ENCODE results near the gene SLC16A5. TPM values are rescaled to one million over a fixed set of nuclear protein-coding genes. Genes with fewer than 3 reads are reported as not detected.
A peak's percentile ranks its signal among the peaks of the same experiment; 100 is the strongest.
"Not testable (repeated sequence)": the region's sequence is repeated elsewhere in the genome, so short reads cannot be mapped to it uniquely, and the experiment has no call there.

Gene SLC16A5
- total RNA-seq, 1 donor from 2014 or later, result 3.0 TPM

DNA sequence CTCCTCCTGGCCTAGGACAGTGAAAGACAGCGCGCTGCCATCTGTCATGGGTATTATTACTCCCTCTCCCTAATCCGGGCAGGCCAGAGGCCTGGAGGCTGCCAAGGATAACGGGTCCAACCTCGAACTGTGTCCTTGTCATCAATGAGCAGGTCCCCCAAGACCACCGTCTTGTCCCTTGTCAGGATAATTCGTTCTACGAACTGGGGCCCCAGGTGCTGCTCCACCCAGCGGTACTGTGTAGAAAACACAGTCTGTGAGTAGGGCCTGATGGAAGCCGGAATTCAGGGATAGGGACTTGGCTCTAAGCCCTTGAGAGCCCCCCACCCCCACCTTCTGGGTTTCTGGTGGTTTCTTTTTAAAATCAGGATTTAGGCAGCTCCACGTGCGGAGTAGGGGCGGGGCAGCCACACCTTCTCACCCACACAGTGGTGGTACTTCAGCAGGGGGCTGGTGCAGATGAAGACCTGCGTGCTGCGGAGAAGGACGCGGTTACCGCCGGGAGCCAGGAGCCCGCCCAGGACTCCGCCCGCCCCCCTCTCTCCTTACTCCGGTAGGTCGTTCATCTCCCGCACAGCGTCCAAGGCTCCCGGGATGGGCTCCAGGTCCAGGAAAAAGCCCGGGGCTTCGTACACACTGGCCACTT lies 43.0 kb downstream of the SLC16A5 start:
- Mint-ChIP-seq H3K36me3 (ENCODE audit: low read depth) (peaks cover 3% of the 10 kb centered on the region), H3K4me3 (ENCODE audit: unreplicated experiment) (peak overlapping the region; percentile 85), H3K27me3 (ENCODE audit: low read depth) (no peaks in the 10 kb centered on the region), H3K27ac (ENCODE audit: unreplicated experiment) (peak overlapping the region; percentile 81), H3K9me3 (ENCODE audit: low read depth) (no peaks in the 10 kb centered on the region), H3K4me1 (ENCODE audit: low read depth) (peaks cover 10% of the 10 kb centered on the region)
- TF ChIP-seq, protein P1, sequence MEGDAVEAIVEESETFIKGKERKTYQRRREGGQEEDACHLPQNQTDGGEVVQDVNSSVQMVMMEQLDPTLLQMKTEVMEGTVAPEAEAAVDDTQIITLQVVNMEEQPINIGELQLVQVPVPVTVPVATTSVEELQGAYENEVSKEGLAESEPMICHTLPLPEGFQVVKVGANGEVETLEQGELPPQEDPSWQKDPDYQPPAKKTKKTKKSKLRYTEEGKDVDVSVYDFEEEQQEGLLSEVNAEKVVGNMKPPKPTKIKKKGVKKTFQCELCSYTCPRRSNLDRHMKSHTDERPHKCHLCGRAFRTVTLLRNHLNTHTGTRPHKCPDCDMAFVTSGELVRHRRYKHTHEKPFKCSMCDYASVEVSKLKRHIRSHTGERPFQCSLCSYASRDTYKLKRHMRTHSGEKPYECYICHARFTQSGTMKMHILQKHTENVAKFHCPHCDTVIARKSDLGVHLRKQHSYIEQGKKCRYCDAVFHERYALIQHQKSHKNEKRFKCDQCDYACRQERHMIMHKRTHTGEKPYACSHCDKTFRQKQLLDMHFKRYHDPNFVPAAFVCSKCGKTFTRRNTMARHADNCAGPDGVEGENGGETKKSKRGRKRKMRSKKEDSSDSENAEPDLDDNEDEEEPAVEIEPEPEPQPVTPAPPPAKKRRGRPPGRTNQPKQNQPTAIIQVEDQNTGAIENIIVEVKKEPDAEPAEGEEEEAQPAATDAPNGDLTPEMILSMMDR (IDR thresholded peaks at IDR 0.05), result peak; percentile 67
- no peak for DNase-seq (ENCODE audit: low spot score)

DNA sequence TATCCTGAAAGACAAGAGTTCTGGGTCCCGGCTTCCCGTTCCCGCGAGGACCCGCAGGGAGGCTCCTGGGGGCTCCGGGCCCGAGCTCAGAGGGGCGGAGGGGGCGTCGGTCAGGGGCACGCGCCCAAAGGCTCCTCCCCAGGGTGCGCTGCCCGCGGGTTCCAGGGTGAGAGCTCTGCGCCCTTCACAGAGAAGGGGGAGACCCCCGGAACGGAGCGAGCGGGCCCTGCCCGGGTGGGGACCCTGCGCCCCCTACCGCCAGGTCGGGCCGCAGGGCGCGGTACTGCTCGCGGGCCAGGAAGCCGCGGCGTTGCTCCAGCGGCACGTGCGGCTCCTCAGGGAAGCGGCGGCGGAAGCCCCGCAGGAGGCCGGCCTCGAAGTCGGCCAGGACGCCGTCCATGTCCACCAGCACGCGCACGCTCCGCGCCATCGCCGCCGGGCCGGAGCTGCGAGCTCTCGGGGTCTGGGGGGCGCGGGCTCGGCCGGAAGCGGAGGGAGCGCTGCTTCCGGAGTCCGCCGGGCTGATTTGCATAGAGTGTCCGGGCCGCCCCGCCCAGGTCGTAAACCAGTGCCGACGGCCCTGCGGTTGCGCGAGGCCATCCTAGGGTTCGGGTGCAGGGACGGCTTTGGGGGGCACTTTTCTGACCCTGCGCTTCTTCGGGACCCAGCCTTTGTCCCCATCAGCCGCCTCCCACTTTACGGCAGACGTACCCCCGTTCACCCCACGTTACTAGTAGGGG lies 43.7 kb downstream of the SLC16A5 start, which contains the start of gene NT5C:
Gene NT5C (minus strand): TSS at position 465 of the 740 bp plus-strand sequence. CDS start 35 bp downstream, at position 430.
- no peaks in the 10 kb centered on the region for H3K9me3 Mint-ChIP-seq (ENCODE audit: low read depth)
- peak within 1 kb of the TSS; percentile 85 for H3K4me3 Mint-ChIP-seq (ENCODE audit: unreplicated experiment)
- H3K4me1 Mint-ChIP-seq (ENCODE audit: low read depth), result peaks cover 10% of the 10 kb centered on the region
- no peaks in the 10 kb centered on the region for H3K27me3 Mint-ChIP-seq (ENCODE audit: low read depth)
- H3K36me3 Mint-ChIP-seq (ENCODE audit: low read depth), result peaks cover 3% of the 10 kb centered on the region
- TF ChIP-seq, protein P1 (IDR thresholded peaks at IDR 0.05), result peak; percentile 83
- peak within 1 kb of the TSS; percentile 82 for H3K27ac Mint-ChIP-seq (ENCODE audit: unreplicated experiment)
- peak; percentile 93 for DNase-seq (ENCODE audit: low spot score)

DNA sequence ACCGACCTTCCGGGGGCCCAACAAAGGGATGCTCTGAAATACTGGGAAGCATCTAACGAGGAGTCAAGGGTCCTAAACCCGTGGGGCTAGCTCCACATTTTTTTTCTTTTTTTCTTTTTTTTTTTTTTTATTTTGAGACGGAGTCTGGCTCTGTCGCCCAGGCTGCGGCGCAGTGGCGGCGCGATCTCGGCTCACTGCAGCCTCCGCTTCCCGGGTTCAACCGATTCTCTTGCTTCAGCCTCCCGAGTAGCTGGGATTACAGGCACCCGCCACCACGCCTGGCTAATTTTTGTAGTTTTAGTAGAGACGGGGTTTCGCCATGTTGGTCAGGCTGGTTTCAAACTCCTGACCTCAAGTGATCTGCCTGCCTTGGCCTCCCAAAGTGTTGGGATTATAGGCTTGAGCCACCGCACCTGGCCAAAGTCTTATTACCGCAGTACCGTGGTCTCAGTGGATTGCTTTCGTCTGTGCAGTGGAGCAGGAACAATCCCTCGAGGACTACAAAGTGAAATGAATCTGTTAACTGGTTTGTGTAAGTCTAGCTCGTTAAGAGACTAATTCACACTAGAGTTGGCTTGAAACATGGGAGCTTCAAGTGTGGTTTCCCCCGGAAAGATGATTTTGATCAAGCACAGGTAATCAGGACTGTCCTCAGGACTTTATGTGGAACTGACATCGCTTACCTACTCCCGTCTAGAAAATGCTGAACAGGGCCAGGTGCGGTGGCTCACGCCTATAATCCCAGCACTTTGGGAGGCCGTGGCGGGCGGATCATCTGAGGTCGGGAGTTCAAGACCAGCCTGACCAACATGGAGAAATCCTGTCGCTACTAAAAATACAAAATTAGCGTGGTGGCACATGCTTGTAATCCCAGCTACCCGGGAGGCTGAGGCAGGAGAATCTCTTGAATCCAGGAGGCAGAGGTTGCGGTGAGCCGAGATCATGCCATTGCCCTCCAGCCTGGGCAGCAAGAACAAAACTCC lies 44.6 kb downstream of the SLC16A5 start:
- Mint-ChIP-seq H3K4me3 (ENCODE audit: unreplicated experiment) (peak overlapping the region; percentile 80), H3K4me1 (ENCODE audit: low read depth) (peaks cover 10% of the 10 kb centered on the region), H3K27ac (ENCODE audit: unreplicated experiment) (peak overlapping the region; percentile 82)
- H3K27me3 Mint-ChIP-seq (ENCODE audit: low read depth); H3K9me3 Mint-ChIP-seq (ENCODE audit: low read depth); H3K36me3 Mint-ChIP-seq (ENCODE audit: low read depth): not testable (repeated sequence)
- peak; percentile 28 for DNase-seq (ENCODE audit: low spot score)

DNA sequence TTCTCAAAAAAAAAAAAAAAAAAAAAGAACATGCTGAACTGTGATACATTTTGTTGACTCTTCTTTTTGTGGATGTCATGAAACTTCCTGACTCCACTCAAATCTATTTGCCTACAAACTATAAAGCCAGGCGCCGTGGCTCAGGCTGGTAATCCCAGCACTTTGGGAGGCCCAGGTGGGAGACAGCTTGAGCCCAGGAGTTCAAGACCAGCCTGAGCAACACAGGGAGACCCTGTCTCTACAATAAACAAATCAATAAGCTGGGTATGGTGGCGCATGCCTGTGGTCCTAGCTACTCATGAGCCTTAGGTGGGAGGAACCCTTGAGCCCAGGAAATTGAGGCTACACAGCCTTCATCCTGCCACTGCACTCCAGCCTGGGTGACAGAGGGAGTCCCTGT lies 45.2 kb downstream of the SLC16A5 start:
- H3K4me3 Mint-ChIP-seq (ENCODE audit: unreplicated experiment), result no peak overlapping the region

DNA sequence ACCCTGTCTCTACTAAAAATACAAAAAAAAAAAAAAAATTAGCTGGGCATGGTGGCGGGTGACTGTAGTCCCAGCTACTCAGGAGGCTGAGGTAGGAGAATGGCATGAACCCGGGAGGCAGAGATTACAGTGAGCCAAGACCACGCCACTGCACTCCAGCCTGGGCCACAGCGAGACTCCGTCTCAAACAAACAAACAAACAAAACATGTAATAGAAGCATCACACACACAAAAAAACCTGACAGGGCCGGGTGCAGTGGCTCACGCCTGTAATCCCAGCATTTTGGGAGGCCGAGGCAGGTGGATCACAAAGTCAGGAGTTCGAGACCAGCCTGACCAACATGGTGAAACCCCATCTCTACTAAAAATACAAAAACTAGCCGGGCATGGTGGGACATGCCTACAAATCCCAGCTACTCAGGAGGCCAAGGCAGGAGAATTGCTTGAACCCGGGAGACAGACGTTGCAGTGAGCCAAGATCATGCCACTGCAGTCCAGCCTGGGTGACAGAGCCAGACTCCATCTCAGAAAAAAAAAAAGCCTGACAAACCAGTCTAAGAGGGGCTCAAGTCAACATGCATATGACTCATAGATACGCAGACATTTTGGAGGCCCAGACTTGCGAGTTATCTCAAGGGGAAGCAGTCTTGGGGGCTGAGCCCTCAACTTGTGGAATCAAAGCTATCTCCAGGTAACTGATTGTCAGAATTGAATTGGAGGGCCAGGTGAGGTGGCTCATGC lies 46.0 kb downstream of the SLC16A5 start:
- H3K4me1 Mint-ChIP-seq (ENCODE audit: low read depth), result peaks cover 10% of the 10 kb centered on the region
- H3K4me3 Mint-ChIP-seq (ENCODE audit: unreplicated experiment); H3K27ac Mint-ChIP-seq (ENCODE audit: unreplicated experiment); H3K36me3 Mint-ChIP-seq (ENCODE audit: low read depth); H3K27me3 Mint-ChIP-seq (ENCODE audit: low read depth); H3K9me3 Mint-ChIP-seq (ENCODE audit: low read depth): not testable (repeated sequence)
- peak; percentile 29 for DNase-seq (ENCODE audit: low spot score)

More for the DNA sequence above, 45.2 kb downstream of the SLC16A5 start:
- peak; percentile 28 for DNase-seq (ENCODE audit: low spot score)
- TF ChIP-seq, protein P1 (IDR thresholded peaks at IDR 0.05), result no peak
- Mint-ChIP-seq H3K27ac (ENCODE audit: unreplicated experiment) (peak overlapping the region; percentile 22), H3K9me3 (ENCODE audit: low read depth) (no peaks in the 10 kb centered on the region), H3K27me3 (ENCODE audit: low read depth) (no peaks in the 10 kb centered on the region), H3K36me3 (ENCODE audit: low read depth) (peaks cover 3% of the 10 kb centered on the region), H3K4me1 (ENCODE audit: low read depth) (peaks cover 10% of the 10 kb centered on the region)

All from chondrocyte (in vitro differentiated cells).